DMS 273 (cell line): ENCODE measurements around the gene EIF2AK2.
A peak's percentile ranks its signal among the peaks of the same experiment; 100 is the strongest.
"Not testable (repeated sequence)": the region's sequence is repeated elsewhere in the genome, so short reads cannot be mapped to it uniquely, and the experiment has no call there.

ENCODE experiments used
- DNase-seq: peaks from one replicate; lab custom pipeline; 2025; ENCODE audit not compliant: unreplicated experiment; lab: John Stamatoyannopoulos, UW

Gene EIF2AK2

GRCh38 chr2:37156857-37157714 lies at the start of gene EIF2AK2:
TSS of gene EIF2AK2 (minus strand) at chr2:37156980. CDS start at chr2:37147806, 9,174 bp downstream.
- peak; percentile 95 for DNase-seq

- DNase-seq = no peak
Observed at GRCh38 chr2:37205689-37206341, 49.0 kb upstream of the EIF2AK2 start.

- DNase-seq = not testable (repeated sequence)
Observed at GRCh38 chr2:37205071-37205661, 48.4 kb upstream of the EIF2AK2 start.

GRCh38 chr2:37203708-37204107 lies 46.9 kb upstream of the EIF2AK2 start:
- no peak for DNase-seq

GRCh38 chr2:37201766-37202165 lies 45.0 kb upstream of the EIF2AK2 start:
- no peak for DNase-seq

GRCh38 chr2:37201208-37201607 lies 44.4 kb upstream of the EIF2AK2 start:
- no peak for DNase-seq

DNA sequence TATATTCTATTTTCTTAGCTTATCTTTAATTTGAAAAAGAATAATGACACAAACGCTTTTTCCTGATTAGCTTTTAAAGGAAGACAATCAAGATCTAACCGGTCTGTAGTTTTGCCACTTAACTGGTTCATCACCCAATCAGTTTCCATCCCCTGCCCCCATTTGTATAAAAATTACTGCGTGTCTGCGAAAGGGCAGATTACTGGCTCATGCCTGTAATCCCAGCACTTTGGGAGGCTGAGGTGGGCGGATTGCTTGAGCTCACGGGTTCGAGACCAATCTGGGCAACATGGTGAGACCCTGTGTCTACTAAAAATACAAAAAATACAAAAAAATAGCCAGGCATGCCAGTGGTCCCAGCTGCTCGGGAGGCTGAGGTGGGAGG lies 41.9 kb upstream of the EIF2AK2 start:
- no peak for DNase-seq

GRCh38 chr2:37196320-37197195 lies 39.8 kb upstream of the EIF2AK2 start, which contains the start of gene CEBPZOS:
TSS of gene CEBPZOS (plus strand) at chr2:37196496. CDS start at chr2:37199705, 3,209 bp downstream.
- DNase-seq = peak; percentile 88

GRCh38 chr2:37195862-37196319 lies 39.1 kb upstream of the EIF2AK2 start:
- not testable (repeated sequence) for DNase-seq

DNA sequence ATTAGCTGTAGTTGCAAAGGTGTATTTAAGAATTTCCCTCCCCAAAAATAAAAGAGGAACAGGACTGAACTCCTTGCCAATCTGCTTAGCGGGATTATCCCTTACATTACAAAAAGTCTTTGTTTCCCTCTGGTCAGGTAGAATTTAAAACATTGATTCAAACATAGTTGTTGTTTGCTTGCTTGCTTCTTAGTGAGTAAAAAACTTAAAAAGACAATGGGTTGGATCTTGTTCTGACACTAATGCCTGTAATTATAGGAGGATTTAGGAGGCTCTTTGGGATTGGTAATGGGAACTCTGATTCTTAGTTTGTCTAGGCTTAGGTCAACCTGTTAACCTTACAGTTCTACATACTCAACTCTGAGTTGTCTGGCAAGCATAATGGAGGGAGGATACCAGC lies 35.8 kb upstream of the EIF2AK2 start:
- DNase-seq = no peak

- DNase-seq = no peak
Observed at GRCh38 chr2:37191747-37192146, 35.0 kb upstream of the EIF2AK2 start.

GRCh38 chr2:37191253-37191652 lies 34.5 kb upstream of the EIF2AK2 start:
- DNase-seq = no peak

GRCh38 chr2:37190290-37190689 lies 33.5 kb upstream of the EIF2AK2 start:
- no peak for DNase-seq

DNA sequence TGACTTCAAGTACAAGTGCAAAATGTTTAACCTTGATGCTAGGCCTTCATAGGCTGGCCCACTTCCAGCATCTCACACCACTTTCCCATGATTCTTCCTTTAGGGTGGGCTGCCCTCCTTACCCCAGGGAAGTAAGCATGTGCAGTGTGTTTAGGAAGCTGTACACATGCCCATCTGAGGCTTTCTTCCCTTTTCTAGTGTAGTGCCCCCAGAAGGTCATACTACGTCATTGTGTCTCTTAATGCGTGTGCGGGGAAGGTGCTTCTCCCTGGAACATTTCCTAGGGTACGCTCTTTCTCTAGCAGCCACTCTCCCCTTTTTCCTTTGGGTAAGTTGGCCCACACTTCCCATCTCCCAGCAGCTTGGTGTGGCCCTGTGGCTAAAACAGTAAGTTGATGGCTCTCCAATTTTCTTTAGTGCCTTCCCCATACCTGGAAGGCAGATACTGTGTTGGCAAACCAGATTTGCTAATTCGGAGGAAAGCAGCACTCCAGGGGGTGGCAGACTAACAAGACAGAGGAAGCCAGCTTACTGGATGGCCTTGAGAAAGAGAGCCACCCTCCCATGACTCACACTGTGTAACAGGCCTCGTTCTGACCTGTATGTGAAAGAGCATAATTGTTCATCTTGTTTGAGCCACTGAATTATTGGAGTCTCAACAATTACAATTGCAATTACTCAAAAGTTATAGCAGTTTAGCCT lies 32.8 kb upstream of the EIF2AK2 start:
- DNase-seq = peak; percentile 24

DNA sequence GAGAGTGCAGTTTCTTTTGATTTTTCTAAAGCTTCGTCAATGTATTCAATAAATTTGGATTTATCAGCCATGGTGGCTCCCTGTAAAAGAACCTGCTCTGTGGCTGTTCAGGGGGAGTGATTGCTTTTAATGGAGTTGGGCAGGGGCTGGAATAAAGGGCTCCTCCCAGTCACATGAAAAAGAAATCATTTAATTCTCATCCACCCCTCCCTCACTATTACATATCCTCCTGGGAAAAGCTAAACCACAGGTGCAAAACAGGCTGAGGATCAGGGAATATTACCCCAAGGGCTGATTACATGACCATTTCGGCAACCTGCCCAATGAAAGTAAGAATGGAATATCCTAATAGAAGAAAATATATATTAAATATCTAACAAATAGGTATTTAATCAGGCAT lies 31.8 kb upstream of the EIF2AK2 start, which contains the start of gene SULT6B1:
SULT6B1 (minus strand) TSS at position 101 of the 400 bp plus-strand sequence; CDS start at position 71, 30 bp downstream.
- DNase-seq = no peak

- DNase-seq = no peak
Observed at GRCh38 chr2:37181726-37182684, 25.2 kb upstream of the EIF2AK2 start.

GRCh38 chr2:37180640-37181039 lies 23.9 kb upstream of the EIF2AK2 start:
- no peak for DNase-seq

GRCh38 chr2:37180006-37180639 lies 23.3 kb upstream of the EIF2AK2 start:
- DNase-seq = peak; percentile 11
